ENCODE results near the gene APP. TPM values are rescaled to one million over a fixed set of nuclear protein-coding genes. Genes with fewer than 3 reads are reported as not detected.
A peak's percentile ranks its signal among the peaks of the same experiment; 100 is the strongest.

Gene APP
- total and polyA plus RNA-seq, 2 experiments from 2014 or later: 55.7 to 316 TPM

- peaks cover 30% of the 10 kb centered on the region for H3K4me1 ChIP-seq (ENCODE audit: insufficient read depth)
- peaks cover 16% of the 10 kb centered on the region for H4K20me1 ChIP-seq (ENCODE audit: insufficient read depth, poor library complexity, severe bottlenecking)
- H3K4me3 ChIP-seq: peak overlapping the region; percentile 99
- peak overlapping the region; percentile 92 for H3K27ac ChIP-seq
- H2AFZ ChIP-seq: peak overlapping the region; percentile 95
- H3K4me2 ChIP-seq: peak overlapping the region; percentile 83
- H3K79me2 ChIP-seq: peaks cover 60% of the 10 kb centered on the region
- no peaks in the 10 kb centered on the region for H3K9me3 ChIP-seq (ENCODE audit: low read depth)
- no peaks in the 10 kb centered on the region for H3K36me3 ChIP-seq (replicated peaks; ENCODE audit: insufficient read depth, low read depth)
- no peaks in the 10 kb centered on the region for H3K9me2 ChIP-seq (replicated peaks; ENCODE audit: insufficient read depth)
- peak; percentile 79 for DNase-seq (ENCODE audit: low spot score)
- WGBS (ENCODE audit: low lambda C conversion rate, missing lambda C conversion rate): 0% methylated on average over 18 of the region's 18 CpGs
- no peaks in the 10 kb centered on the region for H3K27me3 ChIP-seq
- TF ChIP-seq CTCF (IDR thresholded peaks at IDR 0.05; ENCODE audit: poor library complexity) (peak; percentile 31), EZH2 (IDR thresholded peaks at IDR 0.05; ENCODE audit: borderline replicate concordance) (no peak)
These were observed 1.4 kb downstream of the APP start for GRCh38 chr21:26169061-26169610.

GRCh38 chr21:26168371-26168770 lies 2.2 kb downstream of the APP start:
- Histone ChIP-seq H3K4me3 (peak overlapping the region; percentile 99), H3K27me3 (no peaks in the 10 kb centered on the region), H3K4me2 (peak overlapping the region; percentile 83), H2AFZ (peak overlapping the region; percentile 95), H3K79me2 (peaks cover 68% of the 10 kb centered on the region), H3K4me1 (ENCODE audit: insufficient read depth) (peaks cover 30% of the 10 kb centered on the region), H4K20me1 (ENCODE audit: insufficient read depth, poor library complexity, severe bottlenecking) (peaks cover 19% of the 10 kb centered on the region), H3K9me3 (ENCODE audit: low read depth) (no peaks in the 10 kb centered on the region), H3K9me2 (replicated peaks; ENCODE audit: insufficient read depth) (no peaks in the 10 kb centered on the region), H3K27ac (peak overlapping the region; percentile 92), H3K36me3 (replicated peaks; ENCODE audit: insufficient read depth, low read depth) (no peaks in the 10 kb centered on the region)
- TF ChIP-seq CTCF (IDR thresholded peaks at IDR 0.05; ENCODE audit: poor library complexity) (no peak), EZH2phosphoT487 (IDR thresholded peaks at IDR 0.05; ENCODE audit: low read depth, severe bottlenecking, unreplicated experiment) (no peak), EZH2 (IDR thresholded peaks at IDR 0.05; ENCODE audit: borderline replicate concordance) (no peak)
- 47% methylated on average over 4 of the region's 4 CpGs for WGBS (ENCODE audit: low lambda C conversion rate, missing lambda C conversion rate)
- no peak for DNase-seq (ENCODE audit: low spot score)

- TF ChIP-seq CTCF (IDR thresholded peaks at IDR 0.05; ENCODE audit: poor library complexity) (no peak), EZH2phosphoT487 (IDR thresholded peaks at IDR 0.05; ENCODE audit: low read depth, severe bottlenecking, unreplicated experiment) (no peak), EZH2 (IDR thresholded peaks at IDR 0.05; ENCODE audit: borderline replicate concordance) (no peak)
- Histone ChIP-seq H3K9me2 (replicated peaks; ENCODE audit: insufficient read depth) (no peaks in the 10 kb centered on the region), H3K27me3 (no peaks in the 10 kb centered on the region), H3K4me1 (ENCODE audit: insufficient read depth) (peaks cover 30% of the 10 kb centered on the region), H3K4me3 (peak overlapping the region; percentile 99), H3K4me2 (peak overlapping the region; percentile 83), H3K79me2 (peaks cover 76% of the 10 kb centered on the region), H3K27ac (peak overlapping the region; percentile 92), H4K20me1 (ENCODE audit: insufficient read depth, poor library complexity, severe bottlenecking) (peaks cover 23% of the 10 kb centered on the region), H3K9me3 (ENCODE audit: low read depth) (no peaks in the 10 kb centered on the region), H3K36me3 (replicated peaks; ENCODE audit: insufficient read depth, low read depth) (no peaks in the 10 kb centered on the region), H2AFZ (no peak overlapping the region)
- WGBS (ENCODE audit: low lambda C conversion rate, missing lambda C conversion rate): 22% methylated on average over 9 of the region's 9 CpGs
- DNase-seq (ENCODE audit: low spot score): no peak
These were observed 3.0 kb downstream of the APP start for GRCh38 chr21:26167593-26167992.
